Activated CD4-positive, alpha-beta T cell treated with anti-CD3 and anti-CD28 coated beads for 4 hours (primary cell): ENCODE data around the gene PDK1.

Experiments
- DNase-seq, 2 donors: peaks; one replicate each; pipeline ENCODE4 v3.0.0-alpha.2; 2020

Gene PDK1

GRCh38 chr2:172600557-172601008, 44.7 kb downstream of the PDK1 start:
- no peak for DNase-seq

DNA sequence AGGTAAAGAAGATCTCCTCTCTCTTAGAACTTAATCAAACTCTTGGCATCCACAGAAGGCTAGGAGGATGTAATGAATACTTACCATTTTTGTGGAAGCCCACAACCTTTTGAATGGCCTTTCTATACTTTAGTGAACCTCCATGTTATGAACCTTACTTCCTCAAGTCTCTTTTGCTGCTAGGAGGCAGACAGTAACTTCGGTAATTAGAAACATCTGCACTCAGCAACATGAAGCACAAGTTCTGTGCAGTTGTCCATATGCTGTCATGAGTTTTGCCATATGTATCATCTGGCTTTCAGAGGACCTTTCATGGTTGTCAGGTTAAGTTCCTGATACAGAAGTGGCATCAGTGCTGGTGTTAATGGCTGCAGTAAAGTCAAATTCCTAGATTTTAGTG, 50.4 kb downstream of the PDK1 start:
- no peak for DNase-seq

DNA sequence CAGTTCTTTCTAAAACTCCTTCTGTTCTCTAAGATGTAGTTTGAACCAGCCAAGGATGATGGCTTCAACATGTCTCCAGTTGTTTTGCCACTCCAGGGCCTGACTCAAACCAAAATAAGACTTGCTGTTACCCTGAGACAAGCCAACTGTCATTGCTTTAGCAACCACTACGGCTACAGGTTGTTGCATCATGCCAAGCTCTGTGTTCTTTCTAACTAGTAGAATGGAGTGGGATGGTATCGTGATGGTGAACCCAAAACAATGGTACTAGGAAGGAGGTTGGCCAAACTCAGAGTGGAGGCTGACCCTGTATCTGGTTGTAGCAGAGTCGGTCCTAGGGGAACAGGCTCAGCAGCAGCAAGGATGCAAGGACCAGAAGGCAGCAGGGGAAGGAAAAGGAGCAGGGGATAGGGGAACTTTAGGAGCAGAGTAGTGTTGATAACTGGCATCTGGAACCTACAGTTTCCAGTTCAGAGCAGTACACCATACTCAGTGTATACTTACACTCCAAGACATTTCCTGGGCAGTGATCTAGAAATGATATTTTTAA, 51.6 kb downstream of the PDK1 start:
- no peak for DNase-seq

DNA sequence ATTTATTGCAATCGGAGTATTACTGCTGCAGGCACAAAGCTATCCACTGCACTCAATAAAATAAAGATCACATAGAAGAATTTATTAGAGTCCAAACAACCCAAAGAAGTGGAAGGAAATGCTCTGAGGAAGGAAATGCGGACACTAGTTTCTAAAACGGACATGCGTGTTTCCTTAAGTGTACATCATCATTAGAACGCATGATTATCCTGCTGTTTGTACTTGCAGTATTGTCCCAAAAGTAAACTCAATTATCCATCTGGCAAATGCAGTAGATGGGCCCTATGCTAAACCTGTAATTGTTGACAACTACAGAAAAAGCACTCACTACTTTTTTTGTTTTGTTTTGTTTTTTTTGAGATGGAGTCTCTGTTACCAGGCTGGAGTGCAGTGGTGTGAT, 53.6 kb downstream of the PDK1 start:
- DNase-seq: no peak

DNA sequence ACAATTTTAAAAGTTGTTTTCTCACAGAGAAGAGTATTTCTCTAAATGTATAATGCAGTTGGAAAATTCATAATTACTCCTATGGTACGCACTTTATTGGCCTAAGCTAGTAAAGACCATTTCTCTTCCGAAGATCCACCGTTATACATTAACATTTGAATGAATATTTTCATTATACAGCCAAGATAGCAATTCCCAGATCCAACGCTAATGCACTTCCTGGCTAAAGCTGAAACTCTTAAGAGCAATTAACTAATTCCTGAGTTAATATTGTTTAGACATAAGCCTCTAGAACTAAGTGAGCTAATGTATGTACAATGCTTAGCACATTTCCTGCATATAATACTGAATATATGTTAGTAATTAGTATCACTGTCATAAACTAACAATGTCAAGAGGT, 56.2 kb downstream of the PDK1 start:
- no peak for DNase-seq

DNA sequence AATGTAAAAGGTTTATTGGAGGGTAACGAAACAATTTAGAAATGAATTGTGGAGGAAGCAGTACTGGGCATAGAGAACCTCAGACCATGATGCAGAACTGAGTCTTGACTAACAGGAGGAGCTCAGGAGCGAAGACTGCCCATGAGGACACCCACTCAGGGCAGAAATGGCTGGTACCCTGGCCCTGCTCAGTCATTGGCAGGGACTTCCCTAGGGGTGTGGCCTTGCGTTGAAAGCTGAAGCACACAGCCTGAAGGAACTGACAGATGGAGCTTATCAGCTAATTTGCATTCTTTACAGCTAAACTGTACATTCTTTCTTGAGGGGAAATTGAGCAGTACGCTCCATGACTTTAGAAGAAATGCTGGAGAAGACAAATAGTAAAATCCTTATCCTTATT, 57.1 kb downstream of the PDK1 start:
- no peak for DNase-seq

DNA sequence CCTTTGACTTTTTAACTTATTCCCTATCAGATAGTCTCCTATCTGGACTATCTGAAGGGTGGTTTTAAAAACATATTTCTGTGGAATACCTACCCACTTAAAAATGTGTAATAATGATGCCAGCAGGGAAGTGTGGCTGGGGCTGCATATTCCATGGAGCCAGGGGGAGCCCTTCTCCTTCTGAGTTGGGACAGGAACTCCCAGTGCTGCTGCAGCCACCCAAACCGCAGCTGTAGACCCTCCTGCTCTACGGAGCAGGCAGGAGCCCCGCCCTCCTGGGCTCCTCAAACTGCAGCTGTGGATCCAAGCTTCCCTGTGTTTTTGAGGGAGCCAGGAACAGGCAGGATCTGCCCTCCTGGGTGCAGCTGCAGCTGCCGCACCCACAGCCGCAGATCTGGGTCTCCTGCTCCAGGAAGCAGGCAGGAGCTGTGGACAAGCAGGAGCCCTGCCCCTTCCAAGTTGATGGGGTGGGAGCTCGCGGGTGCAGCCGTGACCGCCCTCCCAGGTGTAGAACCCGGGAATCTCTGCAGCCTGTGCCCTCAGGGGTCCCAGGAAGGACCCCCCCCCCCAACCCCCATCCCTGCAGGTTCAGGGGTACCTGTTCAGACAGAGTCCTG, 57.8 kb downstream of the PDK1 start:
- no peak for DNase-seq

- DNase-seq: no peak
Observed at GRCh38 chr2:172614932-172615331, 59.0 kb downstream of the PDK1 start.

DNA sequence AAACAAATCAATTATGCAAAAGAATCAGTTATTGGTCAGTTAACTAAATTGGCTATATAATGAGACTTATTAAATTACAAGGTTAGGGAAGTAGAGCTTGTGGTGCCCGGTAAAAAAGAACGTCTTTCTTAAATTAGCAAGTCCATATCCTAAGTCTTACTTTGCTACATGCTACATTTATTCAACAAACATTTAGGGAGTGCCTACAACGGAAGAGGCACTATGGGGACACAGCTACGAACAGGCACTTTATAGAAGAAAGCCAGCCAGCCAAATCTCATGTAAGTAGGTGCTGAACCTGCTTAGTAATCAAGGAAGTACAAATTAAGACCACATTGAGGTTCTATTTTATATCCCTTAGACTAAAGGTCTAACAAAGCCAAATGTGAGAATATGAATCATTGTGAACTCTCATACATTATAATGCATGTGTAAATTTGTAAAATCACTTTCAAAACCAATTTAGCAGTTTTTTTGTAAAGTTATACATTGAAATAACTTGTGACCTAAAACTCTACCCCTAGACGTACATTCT, 59.9 kb downstream of the PDK1 start:
- no peak for DNase-seq

- no peak for DNase-seq
Observed at GRCh38 chr2:172617115-172617514, 61.2 kb downstream of the PDK1 start.

DNA sequence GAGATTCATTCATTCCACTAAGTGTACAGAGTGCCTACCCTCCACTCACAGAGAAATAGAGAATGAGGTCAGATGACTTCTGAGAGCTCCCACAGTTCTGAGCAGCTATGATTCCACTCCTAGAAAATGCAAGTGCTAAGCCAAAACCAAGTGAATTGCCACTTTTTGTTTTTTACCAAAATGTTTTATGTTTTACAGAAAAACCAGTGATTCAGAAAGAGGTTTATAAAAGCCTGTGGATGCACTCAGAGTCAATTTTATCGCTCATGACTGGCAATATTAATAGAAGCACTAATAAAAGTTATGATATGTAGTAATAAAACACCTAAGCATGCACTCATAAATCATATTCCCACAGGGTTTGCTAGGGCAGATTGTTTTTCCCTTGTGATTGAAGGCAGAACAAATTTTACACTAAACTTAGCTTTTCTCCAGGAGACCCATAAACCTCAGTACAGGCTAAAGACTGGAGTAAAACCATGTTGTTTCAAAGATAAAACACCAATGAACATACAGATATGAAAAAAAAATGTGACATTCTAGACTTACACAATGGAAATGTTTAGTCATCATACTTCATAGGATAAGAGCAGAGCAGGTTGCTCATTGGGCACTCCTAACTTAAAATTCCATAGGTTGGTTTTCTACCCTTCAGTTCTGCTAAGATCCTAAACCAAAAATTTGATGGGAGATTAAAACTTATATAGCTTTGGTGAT, 67.5 kb downstream of the PDK1 start:
- no peak for DNase-seq

DNA sequence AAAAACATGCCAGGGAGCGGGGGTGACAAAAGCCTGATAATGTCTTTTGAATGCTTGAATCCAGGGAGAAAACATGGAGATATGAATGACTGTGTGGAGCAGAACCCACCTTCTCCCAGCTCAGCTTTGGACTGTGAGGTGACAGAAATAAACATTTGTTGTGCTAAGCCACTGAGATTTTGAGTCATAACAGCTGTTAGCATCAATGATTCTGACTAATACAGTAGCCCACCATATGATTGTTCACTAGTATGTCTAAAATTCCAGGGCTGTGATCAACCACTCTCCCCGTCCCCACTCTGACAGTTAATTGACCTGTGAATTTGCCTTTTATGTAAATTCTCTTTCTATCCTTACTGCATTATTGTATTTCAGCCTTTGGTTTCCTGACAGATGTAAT, 69.1 kb downstream of the PDK1 start:
- no peak for DNase-seq

GRCh38 chr2:172627181-172627580, 71.3 kb downstream of the PDK1 start:
- no peak for DNase-seq

GRCh38 chr2:172628085-172628484, 72.2 kb downstream of the PDK1 start:
- DNase-seq: no peak

DNA sequence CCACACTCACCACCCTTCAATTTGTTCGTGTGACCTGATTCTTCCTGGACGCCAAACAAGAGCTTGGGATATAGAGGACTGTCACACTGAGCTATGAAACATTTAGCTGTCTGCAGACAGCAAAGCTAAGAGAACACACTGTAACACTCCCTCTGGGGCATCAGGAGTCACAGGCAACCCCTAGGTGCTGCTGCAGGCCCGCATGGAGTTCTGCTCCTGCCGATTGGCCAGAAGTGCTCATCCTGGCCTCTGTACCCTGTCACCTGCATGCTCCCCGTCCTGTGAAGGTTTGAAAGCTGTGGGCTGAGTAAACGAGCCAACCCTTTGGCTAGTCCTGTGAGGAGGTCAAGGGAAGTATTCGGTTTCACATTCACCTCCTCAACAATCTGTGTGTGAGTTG, 73.7 kb downstream of the PDK1 start:
- DNase-seq: no peak

- no peak for DNase-seq
Observed at GRCh38 chr2:172630181-172630580, 74.3 kb downstream of the PDK1 start.

DNA sequence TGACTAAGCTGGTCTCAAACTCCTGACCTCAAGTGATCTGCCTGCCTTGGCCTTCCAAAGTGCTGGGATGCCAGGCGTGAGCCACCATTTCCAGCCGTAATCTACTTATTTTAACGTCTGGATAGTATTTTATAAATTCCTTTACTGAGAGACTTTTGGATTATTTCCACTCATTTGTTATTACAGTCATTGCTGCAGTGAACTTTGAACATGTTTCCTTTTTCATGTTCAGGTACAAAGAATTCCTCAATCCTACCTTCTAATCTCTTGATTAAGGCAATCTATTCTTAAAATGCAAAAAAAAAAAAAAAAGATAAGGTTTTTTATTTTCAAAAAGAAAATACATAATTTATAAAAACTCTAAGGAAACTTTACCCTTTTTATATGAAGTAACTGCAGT, 78.6 kb downstream of the PDK1 start:
- no peak for DNase-seq

DNA sequence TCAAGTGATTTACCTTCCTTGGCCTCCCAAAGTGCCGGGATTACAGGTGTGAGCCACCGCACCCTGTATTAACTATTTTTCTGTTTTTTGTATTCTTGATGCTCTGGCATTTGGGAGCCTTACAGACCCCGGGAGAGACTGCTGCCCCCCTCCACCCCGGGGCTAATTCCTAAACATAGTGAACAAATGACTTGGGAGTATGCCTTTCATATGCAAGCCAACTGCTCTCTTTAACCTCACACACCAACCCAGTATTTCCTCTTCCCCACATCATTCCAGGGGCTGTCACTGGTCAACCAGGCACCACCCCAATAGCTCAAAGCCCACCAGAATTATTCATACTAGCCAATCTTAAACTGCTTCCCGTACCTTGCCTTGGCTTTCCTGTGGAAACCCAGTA, 79.7 kb downstream of the PDK1 start:
- no peak for DNase-seq

DNA sequence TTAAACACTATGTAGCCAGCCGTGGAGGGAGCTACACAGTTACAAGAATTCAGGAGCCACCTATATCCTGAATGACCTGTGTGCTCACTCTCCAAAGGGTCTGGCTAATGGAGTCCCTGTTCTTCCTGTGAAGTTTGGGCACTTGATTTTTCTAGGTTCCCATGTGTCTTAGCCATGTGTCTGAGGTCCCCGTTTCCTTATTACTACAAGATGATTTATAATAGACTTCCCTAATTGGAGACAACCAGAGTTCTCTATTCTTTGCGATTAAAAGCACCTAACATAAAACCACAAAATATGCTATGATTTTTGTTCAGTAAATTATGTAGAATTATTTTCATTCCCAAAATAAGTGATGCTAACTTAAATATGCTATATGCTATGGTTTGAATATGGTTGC, 83.4 kb downstream of the PDK1 start:
- no peak for DNase-seq

GRCh38 chr2:172639823-172640222, 83.9 kb downstream of the PDK1 start:
- no peak for DNase-seq

DNA sequence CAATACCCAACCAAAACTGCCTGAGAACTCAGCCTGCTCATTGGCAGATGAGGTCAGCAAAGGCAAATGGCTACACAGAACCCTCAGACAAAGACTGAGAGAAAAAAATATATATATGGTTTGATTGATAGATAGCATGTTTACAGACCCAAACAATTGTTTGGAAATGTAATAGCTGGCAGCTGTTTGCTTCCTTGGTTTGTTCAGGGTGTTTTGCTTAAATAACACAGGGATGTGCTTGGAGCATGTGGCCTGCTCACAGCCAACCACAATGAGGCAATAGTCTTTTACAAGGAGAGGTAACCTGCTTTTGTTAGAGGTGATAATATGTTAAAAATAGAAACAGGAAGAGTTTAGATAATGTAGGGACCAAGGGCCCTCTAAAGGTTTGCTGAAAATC, 84.5 kb downstream of the PDK1 start:
- DNase-seq: no peak

DNA sequence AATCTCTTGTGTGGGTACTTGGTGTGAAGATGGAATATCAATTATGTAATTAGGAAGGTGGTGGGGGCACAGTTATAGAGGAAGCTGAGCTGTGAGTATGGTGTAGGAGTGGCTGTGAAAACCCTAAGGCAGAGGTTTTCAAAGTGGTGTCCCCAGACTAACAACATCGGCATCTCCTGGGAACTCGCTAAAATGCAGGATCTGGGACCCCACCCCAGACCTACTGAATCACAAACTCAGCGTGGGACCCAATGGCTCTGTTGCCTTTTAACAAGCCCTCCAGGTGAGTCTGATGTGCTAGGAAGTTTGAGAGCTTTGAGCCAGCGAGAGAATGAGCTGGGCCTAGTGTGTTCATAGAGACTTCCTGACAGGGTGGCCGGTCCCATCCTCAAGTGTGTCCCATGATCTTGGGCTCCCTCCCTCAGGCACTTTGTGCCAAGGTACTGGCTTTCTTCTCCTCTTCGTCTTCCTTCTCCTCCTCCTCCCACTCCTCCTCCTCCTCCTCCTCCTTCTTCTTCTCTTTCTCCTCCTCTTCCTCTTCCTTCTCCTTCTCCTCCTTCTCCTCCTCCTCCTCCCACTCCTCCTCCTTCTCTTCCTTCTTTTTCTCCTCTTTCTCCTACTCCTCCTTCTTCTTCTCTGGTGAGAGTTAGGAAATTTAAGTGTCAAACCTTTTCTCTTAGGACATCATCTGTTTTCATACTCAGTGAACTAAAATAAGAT, 86.6 kb downstream of the PDK1 start:
- no peak for DNase-seq

- DNase-seq: no peak
Observed at GRCh38 chr2:172643142-172643541, 87.3 kb downstream of the PDK1 start.

DNA sequence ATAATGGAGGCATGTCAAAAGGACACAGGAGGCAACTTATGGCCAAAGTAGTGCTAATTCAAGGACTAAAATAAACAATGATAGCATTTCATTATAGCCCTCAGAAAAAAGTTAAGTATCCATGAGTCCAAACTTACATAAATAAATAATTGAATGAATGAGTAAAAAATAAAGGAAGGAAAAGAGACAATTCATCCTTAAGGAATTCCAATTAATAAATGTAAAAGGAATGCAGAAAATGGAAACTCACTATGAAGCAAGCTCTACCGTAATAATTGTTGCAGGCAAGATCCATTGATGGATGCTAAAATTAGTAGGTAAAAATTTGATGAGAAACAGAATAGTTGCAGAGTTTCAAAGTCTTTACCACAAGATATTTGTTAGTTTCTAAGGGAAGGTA, 91.5 kb downstream of the PDK1 start:
- no peak for DNase-seq
